Measurements from ENCODE around the gene ZCCHC10. TPM values are rescaled to one million over a fixed set of nuclear protein-coding genes. Genes with fewer than 3 reads are reported as not detected.

Gene ZCCHC10
- total and polyA plus RNA-seq, 9 of the 15 experiments (the other 6 are each of a cell fraction or from before 2014, with no cell fraction given), result 11.9 to 146 (median 51.8) TPM

DNA sequence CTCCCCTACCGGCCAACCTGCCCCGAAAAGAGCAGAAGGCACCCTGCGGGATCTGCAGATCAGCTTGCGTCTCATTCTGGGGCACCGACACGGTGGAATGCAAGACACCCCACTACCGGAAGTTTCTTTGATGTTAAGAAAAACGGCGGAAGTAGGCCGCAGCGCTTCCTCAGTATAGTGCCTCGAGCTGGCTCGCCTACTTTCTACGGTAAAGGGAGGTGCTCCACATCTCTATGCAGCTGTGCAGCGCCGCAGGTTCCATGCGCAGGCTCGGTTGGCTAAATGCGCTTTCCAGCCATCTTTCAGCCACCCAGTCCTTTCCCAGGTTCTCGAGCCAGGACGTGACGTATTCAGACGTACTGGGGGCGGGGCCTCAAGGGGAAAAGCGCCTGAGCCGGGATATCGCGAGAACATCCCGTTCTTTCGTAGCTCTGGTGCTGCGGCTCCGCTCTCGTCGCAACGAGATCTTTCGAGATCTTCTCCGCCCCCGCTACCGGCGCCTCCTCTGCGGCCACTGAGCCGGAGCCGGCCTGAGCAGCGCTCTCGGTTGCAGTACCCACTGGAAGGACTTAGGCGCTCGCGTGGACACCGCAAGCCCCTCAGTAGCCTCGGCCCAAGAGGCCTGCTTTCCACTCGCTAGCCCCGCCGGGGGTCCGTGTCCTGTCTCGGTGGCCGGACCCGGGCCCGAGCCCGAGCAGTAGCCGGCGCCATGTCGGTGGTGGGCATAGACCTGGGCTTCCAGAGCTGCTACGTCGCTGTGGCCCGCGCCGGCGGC lies 25.4 kb upstream of the ZCCHC10 start, which contains the start of gene HSPA4 (continued):
- no peak for TF ChIP-seq GATAD2B (IDR thresholded peaks at IDR 0.05; ENCODE audit: borderline replicate concordance)
- peak; percentile 92 for TF ChIP-seq BRD4 (IDR thresholded peaks at IDR 0.05)
- TF ChIP-seq, protein P1, sequence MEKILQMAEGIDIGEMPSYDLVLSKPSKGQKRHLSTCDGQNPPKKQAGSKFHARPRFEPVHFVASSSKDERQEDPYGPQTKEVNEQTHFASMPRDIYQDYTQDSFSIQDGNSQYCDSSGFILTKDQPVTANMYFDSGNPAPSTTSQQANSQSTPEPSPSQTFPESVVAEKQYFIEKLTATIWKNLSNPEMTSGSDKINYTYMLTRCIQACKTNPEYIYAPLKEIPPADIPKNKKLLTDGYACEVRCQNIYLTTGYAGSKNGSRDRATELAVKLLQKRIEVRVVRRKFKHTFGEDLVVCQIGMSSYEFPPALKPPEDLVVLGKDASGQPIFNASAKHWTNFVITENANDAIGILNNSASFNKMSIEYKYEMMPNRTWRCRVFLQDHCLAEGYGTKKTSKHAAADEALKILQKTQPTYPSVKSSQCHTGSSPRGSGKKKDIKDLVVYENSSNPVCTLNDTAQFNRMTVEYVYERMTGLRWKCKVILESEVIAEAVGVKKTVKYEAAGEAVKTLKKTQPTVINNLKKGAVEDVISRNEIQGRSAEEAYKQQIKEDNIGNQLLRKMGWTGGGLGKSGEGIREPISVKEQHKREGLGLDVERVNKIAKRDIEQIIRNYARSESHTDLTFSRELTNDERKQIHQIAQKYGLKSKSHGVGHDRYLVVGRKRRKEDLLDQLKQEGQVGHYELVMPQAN (IDR thresholded peaks at IDR 0.05; ENCODE audit: borderline replicate concordance), result peak; percentile 50
- no peak; the same call in 1 of the 2 replicates for TF ChIP-seq CHCHD3 (CRISPR knock-in tag; IDR thresholded peaks at IDR 0.05)
- TF ChIP-seq SREBF1 (IDR thresholded peaks at IDR 0.05; ENCODE audit: borderline replicate concordance, low read depth, low read length), result no peak
- TF ChIP-seq NCOR1 (IDR thresholded peaks at IDR 0.05), result no peak
- no peak for TF ChIP-seq ZNF217 (CRISPR knock-in tag; IDR thresholded peaks at IDR 0.05)
- TF ChIP-seq, protein P2, sequence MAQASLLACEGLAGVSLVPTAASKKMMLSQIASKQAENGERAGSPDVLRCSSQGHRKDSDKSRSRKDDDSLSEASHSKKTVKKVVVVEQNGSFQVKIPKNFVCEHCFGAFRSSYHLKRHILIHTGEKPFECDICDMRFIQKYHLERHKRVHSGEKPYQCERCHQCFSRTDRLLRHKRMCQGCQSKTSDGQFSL (CRISPR knock-in tag; IDR thresholded peaks at IDR 0.05), result no peak; the same call in none of the 2 replicates
- TF ChIP-seq, protein P2 (tag; IDR thresholded peaks at IDR 0.05), result no peak
- TF ChIP-seq ZEB2 (IDR thresholded peaks at IDR 0.05), result no peak; the same call in 1 of the 2 replicates
- TF ChIP-seq JUNB (CRISPR knock-in tag; conservative IDR thresholded peaks at IDR 0.05), result no peak
- TF ChIP-seq ZBTB17 (CRISPR knock-in tag; IDR thresholded peaks at IDR 0.05), result peak; percentile 4; the same call in 1 of the 2 replicates
- no peak for TF ChIP-seq ZNF232 (CRISPR knock-in tag; IDR thresholded peaks at IDR 0.05)
- TF ChIP-seq ZNF431 (CRISPR knock-in tag; IDR thresholded peaks at IDR 0.05), result peak; percentile 4
- no peak for TF ChIP-seq PTTG1 (tag; IDR thresholded peaks at IDR 0.05; ENCODE audit: low read depth)
- TF ChIP-seq ZFP30 (CRISPR knock-in tag; IDR thresholded peaks at IDR 0.05; ENCODE audit: borderline replicate concordance), result no peak
- TF ChIP-seq RCOR1 (IDR thresholded peaks at IDR 0.05; ENCODE audit: borderline replicate concordance in 1 of 2, low read depth in 2 of 2, low read length in 2 of 2), result no peak
- no peak for TF ChIP-seq PRMT5 (CRISPR knock-in tag; IDR thresholded peaks at IDR 0.05)
- no peak for TF ChIP-seq KAT8 (IDR thresholded peaks at IDR 0.05; ENCODE audit: low read depth)
- peak; percentile 94 for TF ChIP-seq GABPA (tag; conservative IDR thresholded peaks at IDR 0.05; ENCODE audit: low read depth)
